CD14-positive monocyte (primary cell): Measurements from ENCODE around the gene GPHN. TPM values are rescaled to one million over a fixed set of nuclear protein-coding genes. Genes with fewer than 3 reads are reported as not detected.

Experiments
- DNase-seq, 3 donors: peaks; one replicate each; pipeline ENCODE4 v3.0.0-alpha.2; 2011 to 2022
- H2AFZ ChIP-seq: 2 replicates; pipeline ENCODE4 v1.6.0; 2012; ENCODE audit warnings: mild to moderate bottlenecking, low read depth, low read length, inconsistent platforms; ENCODE audit not compliant: insufficient read depth, poor library complexity, severe bottlenecking
- H3K27ac ChIP-seq, 2 donors: 1 replicate in 1 of 2; 2 replicates in 1 of 2; pipeline ENCODE4 v1.5.1; 2012 to 2013; ENCODE audit warnings: low read length in 2 of 2, control low read depth in 1 of 2, inconsistent platforms in 1 of 2, low read depth in 1 of 2, mild to moderate bottlenecking in 1 of 2
- H3K27me3 ChIP-seq, 2 donors: one replicate each; pipeline versions ENCODE4 v1.6.0 to v1.6.1; 2011 to 2013; ENCODE audit warnings: low read length in 2 of 2; ENCODE audit not compliant: control insufficient read depth in 2 of 2, insufficient read depth in 2 of 2
- H3K36me3 ChIP-seq, 2 donors: replicated peaks in 1 of 2; 1 replicate in 1 of 2; 2 replicates in 1 of 2; pipeline versions ENCODE4 v1.5.1 to v1.6.1; 2012 to 2013; ENCODE audit warnings: low read length in 2 of 2, control low read depth in 1 of 2, inconsistent platforms in 1 of 2, mild to moderate bottlenecking in 1 of 2; ENCODE audit not compliant: insufficient read depth in 2 of 2, control insufficient read depth in 1 of 2
- H3K4me1 ChIP-seq, 2 donors: 1 replicate in 1 of 2; 2 replicates in 1 of 2; pipeline versions ENCODE4 v1.5.1 to v1.6.1; 2012 to 2013; ENCODE audit warnings: low read length in 2 of 2, control low read depth in 1 of 2, inconsistent platforms in 1 of 2, mild to moderate bottlenecking in 1 of 2, moderate library complexity in 1 of 2; ENCODE audit not compliant: insufficient read depth in 2 of 2, control insufficient read depth in 1 of 2
- H3K4me2 ChIP-seq: replicated peaks from 2 replicates; pipeline ENCODE3; 2012; ENCODE audit warnings: low read length, moderate library complexity, mild to moderate bottlenecking; ENCODE audit not compliant: poor library complexity, severe bottlenecking; ENCODE audit errors: extremely low read depth
- H3K4me3 ChIP-seq, 3 experiments: fragments of 200-600 bp in 1 of 3; sonication (generic) in 1 of 3; replicated peaks in 1 of 3; 1 replicate in 2 of 3; 2 replicates in 1 of 3; pipeline ENCODE4 v1.5.1; 2011 to 2013; ENCODE audit warnings: low read length in 3 of 3, mild to moderate bottlenecking in 3 of 3, control low read depth in 2 of 3, low read depth in 2 of 3, inconsistent platforms in 1 of 3, moderate library complexity in 1 of 3
- H3K79me2 ChIP-seq: 2 replicates; pipeline ENCODE4 v1.6.0; 2012; ENCODE audit warnings: mild to moderate bottlenecking, control low read depth, inconsistent platforms, low read length, moderate library complexity; ENCODE audit not compliant: insufficient read depth
- H3K9ac ChIP-seq: 2 replicates; pipeline ENCODE4 v1.6.0; 2017; ENCODE audit warnings: low read length, mild to moderate bottlenecking; ENCODE audit not compliant: insufficient read depth, poor library complexity, severe bottlenecking
- H3K9me3 ChIP-seq, 2 donors: replicated peaks in 1 of 2; 1 replicate in 1 of 2; 2 replicates in 1 of 2; pipeline versions ENCODE4 v1.5.1 to v1.6.1; 2012 to 2013; ENCODE audit warnings: low read length in 2 of 2, control low read depth in 1 of 2; ENCODE audit not compliant: control insufficient read depth in 1 of 2, insufficient read depth in 1 of 2
- H4K20me1 ChIP-seq: 2 replicates; pipeline ENCODE4 v1.6.0; 2012; ENCODE audit warnings: mild to moderate bottlenecking, low read length, control low read depth, moderate library complexity; ENCODE audit not compliant: insufficient read depth
- H3K27ac Mint-ChIP-seq, 7 donors: one replicate each; pipeline ENCODE4 v1.8.0; 2020; ENCODE audit warnings: mild to moderate bottlenecking in 7 of 7, mixed read lengths in 7 of 7, moderate library complexity in 6 of 7, inconsistent platforms in 2 of 7
- H3K27me3 Mint-ChIP-seq, 3 donors: one replicate each; pipeline ENCODE4 v1.8.0; 2021 to 2022; ENCODE audit warnings: low read depth in 3 of 3, mild to moderate bottlenecking in 3 of 3, mixed read lengths in 3 of 3, moderate library complexity in 3 of 3, inconsistent platforms in 1 of 3
- H3K36me3 Mint-ChIP-seq, 2 donors: one replicate each; pipeline ENCODE4 v1.8.0; 2020; ENCODE audit warnings: mixed read lengths in 2 of 2, inconsistent platforms in 1 of 2, mild to moderate bottlenecking in 1 of 2
- H3K4me1 Mint-ChIP-seq: one replicate; pipeline ENCODE4 v1.8.0; 2020; ENCODE audit warnings: mild to moderate bottlenecking, mixed read lengths
- H3K4me3 Mint-ChIP-seq, 2 donors: one replicate each; pipeline ENCODE4 v1.8.0; 2020; ENCODE audit warnings: mild to moderate bottlenecking in 2 of 2, mixed read lengths in 2 of 2, moderate library complexity in 1 of 2
- H3K9me3 Mint-ChIP-seq, 7 donors: one replicate each; pipeline ENCODE4 v1.8.0; 2020 to 2022; ENCODE audit warnings: mixed read lengths in 7 of 7, mild to moderate bottlenecking in 6 of 7, moderate library complexity in 6 of 7, inconsistent platforms in 2 of 7
- WGBS: methylation state at CpG from one replicate; pipeline ENCODE4 v1.1.5; 2013; ENCODE audit warnings: missing lambda C conversion rate; ENCODE audit not compliant: insufficient coverage; 5-methylcytosine and 5-hydroxymethylcytosine counted together
- intact Hi-C, 2 donors: fragments of 100-400 bp; cut with micrococcal nuclease; formaldehyde crosslinking; loops; one replicate each; pipeline versions ENCODE4 v1.15.0 to v1.15.1; 2023
- polyA plus RNA-seq, 3 donors: library from polyadenylated mRNA; depleted of rRNA in 1 of 3; unstranded in 2 of 3; stranded (reverse) in 1 of 3; fragments of 300-500 nt in 2 of 3; fragments of >200 nt in 1 of 3; fragmentation: Illumina TruSeq in 2 of 3; gene quantifications; 1 replicate in 2 of 3; 2 replicates in 1 of 3; pipeline ENCODE4 v1.2.3, GENCODE V29; 2012 to 2021
- TF ChIP-seq, protein P1 (sequence below): fragments of 200-600 bp; IDR thresholded peaks from one replicate; pipeline ENCODE4 v1.8.0; 2022; ENCODE audit warnings: antibody characterized with exemption, mild to moderate bottlenecking

Gene GPHN
- polyA plus RNA-seq, 3 donors: 1.9 to 3.1 (median 3.0) TPM

GRCh38 chr14:67199016-67199415 is 691.1 kb downstream of the GPHN start:
- no peaks in the 10 kb centered on the region for H3K4me1 ChIP-seq
- no peak overlapping the region for H3K9ac ChIP-seq
- Mint-ChIP-seq H3K27me3 (peaks cover 6 to 10% (median 6%) of the 10 kb centered on the region in 3 donors), H3K36me3 (no peaks in the 10 kb centered on the region), H3K27ac (no peak overlapping the region), H3K4me1 (no peaks in the 10 kb centered on the region), H3K9me3 (peaks cover 0 to 3% (median 0%) of the 10 kb centered on the region in 7 donors), H3K4me3 (no peak overlapping the region)
- DNase-seq: no peak
- H2AFZ ChIP-seq: no peak overlapping the region
- no peak overlapping the region for H3K4me2 ChIP-seq
- no peak overlapping the region for H3K27ac ChIP-seq
- intact Hi-C loops: no loop called here
- H3K36me3 ChIP-seq: no peaks in the 10 kb centered on the region
- no peaks in the 10 kb centered on the region for H4K20me1 ChIP-seq
- no peaks in the 10 kb centered on the region for H3K27me3 ChIP-seq
- H3K9me3 ChIP-seq: no peaks in the 10 kb centered on the region
- H3K4me3 ChIP-seq: no peak overlapping the region
- no peaks in the 10 kb centered on the region for H3K79me2 ChIP-seq
- 86% methylated on average over 4 of the region's 6 CpGs for WGBS
- TF ChIP-seq, protein P1, sequence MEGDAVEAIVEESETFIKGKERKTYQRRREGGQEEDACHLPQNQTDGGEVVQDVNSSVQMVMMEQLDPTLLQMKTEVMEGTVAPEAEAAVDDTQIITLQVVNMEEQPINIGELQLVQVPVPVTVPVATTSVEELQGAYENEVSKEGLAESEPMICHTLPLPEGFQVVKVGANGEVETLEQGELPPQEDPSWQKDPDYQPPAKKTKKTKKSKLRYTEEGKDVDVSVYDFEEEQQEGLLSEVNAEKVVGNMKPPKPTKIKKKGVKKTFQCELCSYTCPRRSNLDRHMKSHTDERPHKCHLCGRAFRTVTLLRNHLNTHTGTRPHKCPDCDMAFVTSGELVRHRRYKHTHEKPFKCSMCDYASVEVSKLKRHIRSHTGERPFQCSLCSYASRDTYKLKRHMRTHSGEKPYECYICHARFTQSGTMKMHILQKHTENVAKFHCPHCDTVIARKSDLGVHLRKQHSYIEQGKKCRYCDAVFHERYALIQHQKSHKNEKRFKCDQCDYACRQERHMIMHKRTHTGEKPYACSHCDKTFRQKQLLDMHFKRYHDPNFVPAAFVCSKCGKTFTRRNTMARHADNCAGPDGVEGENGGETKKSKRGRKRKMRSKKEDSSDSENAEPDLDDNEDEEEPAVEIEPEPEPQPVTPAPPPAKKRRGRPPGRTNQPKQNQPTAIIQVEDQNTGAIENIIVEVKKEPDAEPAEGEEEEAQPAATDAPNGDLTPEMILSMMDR: no peak

- no peak overlapping the region for H3K9ac ChIP-seq
- no peaks in the 10 kb centered on the region for H3K36me3 ChIP-seq
- Mint-ChIP-seq H3K36me3 (no peaks in the 10 kb centered on the region), H3K4me1 (no peaks in the 10 kb centered on the region), H3K9me3 (no peaks in the 10 kb centered on the region), H3K4me3 (no peak overlapping the region), H3K27ac (no peak overlapping the region), H3K27me3 (peaks cover 2% of the 10 kb centered on the region in 3 donors)
- no peak overlapping the region for H3K4me2 ChIP-seq
- DNase-seq: no peak
- no peak overlapping the region for H3K27ac ChIP-seq
- intact Hi-C loops: no loop called here
- H2AFZ ChIP-seq: no peak overlapping the region
- H4K20me1 ChIP-seq: no peaks in the 10 kb centered on the region
- TF ChIP-seq, protein P1: no peak
- 95% methylated on average over 5 of the region's 8 CpGs for WGBS
- H3K9me3 ChIP-seq: no peaks in the 10 kb centered on the region
- no peak overlapping the region for H3K4me3 ChIP-seq
- H3K79me2 ChIP-seq: no peaks in the 10 kb centered on the region
- no peaks in the 10 kb centered on the region for H3K27me3 ChIP-seq
- no peaks in the 10 kb centered on the region for H3K4me1 ChIP-seq
These were observed 699.9 kb downstream of the GPHN start for GRCh38 chr14:67207810-67208209.
